ENCODE results near the gene PAQR9.

DNA sequence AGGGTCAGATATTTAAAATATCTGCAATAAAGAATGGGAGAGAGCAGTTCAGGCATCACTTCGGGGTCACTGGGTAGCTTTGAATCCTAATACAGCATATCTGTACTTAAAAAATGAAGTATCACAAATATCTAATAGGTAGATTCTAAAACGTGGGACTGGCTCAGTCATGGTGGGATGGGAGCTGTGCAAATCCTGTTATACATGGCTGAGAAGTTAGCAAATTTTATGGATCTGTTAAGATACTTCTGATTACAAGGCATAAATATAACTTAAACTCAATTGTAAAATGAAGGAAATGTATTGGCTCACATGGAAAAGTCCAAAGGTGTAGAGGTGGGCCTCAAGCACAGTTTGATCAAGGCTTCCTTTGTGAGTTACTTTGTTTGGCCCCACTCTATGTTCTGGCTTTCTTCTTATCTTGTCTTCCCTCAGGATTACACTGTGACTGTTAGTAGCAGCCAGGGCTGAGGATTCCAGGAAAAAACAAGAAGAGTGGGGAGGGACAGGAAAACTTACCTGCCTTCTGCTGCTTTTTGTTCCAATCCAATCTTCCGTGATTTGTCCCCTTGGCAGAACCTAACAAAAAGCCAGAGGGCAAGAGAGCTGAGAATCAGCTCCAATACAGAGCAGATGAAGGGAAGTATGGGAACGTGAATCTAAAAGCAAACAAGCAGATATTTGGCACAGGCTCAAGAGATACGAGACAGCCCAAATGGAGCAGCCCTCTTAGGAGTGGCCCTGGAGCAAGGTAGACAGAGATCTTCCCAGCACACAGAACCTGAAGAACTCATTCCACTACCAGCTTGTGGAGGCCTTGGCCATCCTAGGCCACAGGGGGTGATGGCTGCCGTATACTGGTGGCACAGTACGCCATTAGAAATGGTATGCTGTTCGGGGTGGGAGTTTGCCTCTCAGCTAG, 10.9 kb downstream of the PAQR9 start:
- TF ChIP-seq, protein P1, sequence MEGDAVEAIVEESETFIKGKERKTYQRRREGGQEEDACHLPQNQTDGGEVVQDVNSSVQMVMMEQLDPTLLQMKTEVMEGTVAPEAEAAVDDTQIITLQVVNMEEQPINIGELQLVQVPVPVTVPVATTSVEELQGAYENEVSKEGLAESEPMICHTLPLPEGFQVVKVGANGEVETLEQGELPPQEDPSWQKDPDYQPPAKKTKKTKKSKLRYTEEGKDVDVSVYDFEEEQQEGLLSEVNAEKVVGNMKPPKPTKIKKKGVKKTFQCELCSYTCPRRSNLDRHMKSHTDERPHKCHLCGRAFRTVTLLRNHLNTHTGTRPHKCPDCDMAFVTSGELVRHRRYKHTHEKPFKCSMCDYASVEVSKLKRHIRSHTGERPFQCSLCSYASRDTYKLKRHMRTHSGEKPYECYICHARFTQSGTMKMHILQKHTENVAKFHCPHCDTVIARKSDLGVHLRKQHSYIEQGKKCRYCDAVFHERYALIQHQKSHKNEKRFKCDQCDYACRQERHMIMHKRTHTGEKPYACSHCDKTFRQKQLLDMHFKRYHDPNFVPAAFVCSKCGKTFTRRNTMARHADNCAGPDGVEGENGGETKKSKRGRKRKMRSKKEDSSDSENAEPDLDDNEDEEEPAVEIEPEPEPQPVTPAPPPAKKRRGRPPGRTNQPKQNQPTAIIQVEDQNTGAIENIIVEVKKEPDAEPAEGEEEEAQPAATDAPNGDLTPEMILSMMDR (IDR thresholded peaks at IDR 0.05), result no peak
- no peak for TF ChIP-seq POLR2A (IDR thresholded peaks at IDR 0.05)
